Inflammatory macrophage treated with lipopolysaccharide for 1 hour (primary cell): ENCODE data around the gene NFKBIB.

Source experiments
- DNase-seq, 2 donors: peaks; one replicate each; pipeline ENCODE4 v3.0.0-alpha.2; 2020 to 2022

The NFKBIB gene

DNA sequence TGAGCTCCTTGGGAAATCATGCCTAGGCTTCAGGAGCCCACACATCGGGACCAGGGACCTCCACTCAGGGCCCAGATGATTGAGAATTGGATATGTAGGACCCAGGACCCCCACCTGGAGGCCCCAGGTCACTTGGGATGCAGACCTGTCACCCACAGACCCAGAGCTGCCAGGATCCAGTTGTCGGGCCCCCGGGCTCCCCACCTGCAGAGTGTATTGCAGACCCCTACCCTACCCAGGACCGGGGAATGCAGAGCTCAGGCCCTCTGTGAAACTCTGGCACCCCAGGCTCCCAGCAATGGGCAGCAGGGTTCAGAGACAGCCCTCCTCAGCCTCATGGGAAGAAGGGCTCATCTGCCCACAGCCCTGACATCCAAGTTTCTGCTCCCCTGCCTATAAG is 5.9 kb downstream of the NFKBIB start:
- DNase-seq: no peak

DNA sequence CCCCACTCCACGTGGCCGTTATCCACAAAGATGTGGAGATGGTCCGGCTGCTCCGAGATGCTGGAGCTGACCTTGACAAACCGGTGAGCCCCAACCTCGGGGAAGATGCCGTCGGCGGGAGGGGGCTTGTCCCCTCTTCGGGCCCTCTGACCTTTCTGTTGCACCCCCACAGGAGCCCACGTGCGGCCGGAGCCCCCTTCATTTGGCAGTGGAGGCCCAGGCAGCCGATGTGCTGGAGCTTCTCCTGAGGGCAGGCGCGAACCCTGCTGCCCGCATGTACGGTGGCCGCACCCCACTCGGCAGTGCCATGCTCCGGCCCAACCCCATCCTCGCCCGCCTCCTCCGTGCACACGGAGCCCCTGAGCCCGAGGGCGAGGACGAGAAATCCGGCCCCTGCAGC is 7.5 kb downstream of the NFKBIB start:
- no peak for DNase-seq

DNA sequence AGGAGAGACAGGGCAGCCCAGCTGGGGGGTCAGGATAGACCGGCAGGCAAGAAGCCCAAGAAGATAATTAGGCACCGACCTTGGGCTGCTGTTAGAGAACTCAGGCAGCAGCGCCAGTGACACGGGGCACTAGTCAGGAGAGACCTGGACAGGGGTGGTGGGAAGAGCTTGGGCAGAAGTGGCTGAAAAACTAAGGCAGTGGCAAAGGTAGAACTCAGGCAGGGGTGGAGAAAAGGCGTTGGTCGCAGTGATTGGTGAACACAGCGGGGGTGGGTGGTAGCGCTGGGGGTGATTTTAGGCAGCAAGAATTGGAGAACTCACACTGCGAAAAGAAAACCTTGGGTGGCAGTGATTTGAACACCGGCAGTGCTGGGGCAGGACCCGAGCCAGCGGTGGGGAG is 7.9 kb downstream of the NFKBIB start:
- DNase-seq: no peak

DNA sequence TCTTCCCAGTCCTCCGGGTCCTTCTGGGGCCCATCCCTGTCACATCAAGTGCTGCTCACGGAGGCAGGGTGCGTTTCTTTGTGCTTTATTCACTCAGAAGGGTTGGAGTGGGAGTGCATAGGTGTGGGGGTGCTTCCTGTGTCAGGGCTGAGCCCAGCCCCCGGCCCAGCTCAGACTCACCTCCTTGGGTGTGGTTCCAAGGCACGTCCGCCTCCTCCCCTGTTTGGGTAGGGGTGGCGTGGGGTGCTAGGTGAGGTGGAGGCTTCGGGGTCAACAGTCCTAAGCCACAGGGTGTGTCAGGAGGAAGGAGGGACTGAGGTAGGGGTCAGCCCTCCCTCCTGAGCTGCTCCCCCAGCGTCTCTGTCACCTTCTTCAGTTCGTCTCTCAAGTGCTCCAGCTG is 9.1 kb downstream of the NFKBIB start:
- no peak for DNase-seq

DNA sequence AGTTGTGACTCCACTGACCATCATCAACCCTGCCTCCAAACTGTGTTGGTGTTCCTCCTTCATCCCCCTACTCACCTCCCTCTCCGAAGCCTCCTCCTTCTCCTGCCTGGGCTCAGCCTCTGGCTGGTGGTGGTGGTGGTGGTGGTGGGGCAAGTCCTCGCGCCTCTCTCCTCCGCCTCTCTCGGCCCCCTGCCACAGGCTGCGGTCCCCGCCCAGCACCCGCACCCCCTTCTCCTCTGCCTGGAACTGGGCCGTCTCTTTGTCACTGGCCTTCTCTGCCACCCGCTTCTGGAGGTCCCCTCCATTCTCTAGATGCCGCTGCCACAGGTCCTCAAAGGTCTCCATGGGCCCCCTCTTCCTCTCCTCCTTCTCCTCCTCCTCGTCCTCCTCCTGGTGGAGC is 10.7 kb downstream of the NFKBIB start:
- no peak for DNase-seq

DNA sequence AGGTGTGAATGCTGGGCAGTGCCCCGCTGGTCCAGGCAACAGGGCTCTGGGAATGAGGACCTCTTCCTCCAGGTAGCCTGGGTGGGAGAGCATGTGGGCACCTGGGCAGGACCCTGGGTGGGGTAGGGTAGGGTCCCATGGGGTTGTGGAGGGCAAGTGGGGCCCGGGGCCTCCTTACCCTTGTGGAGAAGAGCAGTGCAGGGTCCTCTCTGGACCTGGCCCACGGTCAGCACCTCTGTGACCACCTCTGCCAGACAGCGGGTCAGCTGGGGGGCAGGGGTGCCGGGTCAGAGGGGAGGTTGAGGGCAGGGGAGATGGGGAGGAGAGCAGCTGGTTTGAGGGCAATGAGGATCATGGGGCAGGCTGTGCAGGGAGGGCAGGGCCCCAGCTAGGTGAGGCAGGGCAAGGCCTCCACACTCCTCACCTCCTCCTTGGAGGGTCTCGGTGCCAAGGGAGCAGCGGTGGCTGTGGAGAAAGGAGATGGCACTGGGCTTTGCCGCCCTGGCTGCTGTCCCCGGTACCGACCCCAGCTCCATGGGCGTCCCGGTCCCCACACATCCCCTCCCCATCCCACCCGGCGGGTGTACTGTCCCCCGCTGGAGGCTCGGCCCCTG is 11.7 kb downstream of the NFKBIB start:
- no peak for DNase-seq

DNA sequence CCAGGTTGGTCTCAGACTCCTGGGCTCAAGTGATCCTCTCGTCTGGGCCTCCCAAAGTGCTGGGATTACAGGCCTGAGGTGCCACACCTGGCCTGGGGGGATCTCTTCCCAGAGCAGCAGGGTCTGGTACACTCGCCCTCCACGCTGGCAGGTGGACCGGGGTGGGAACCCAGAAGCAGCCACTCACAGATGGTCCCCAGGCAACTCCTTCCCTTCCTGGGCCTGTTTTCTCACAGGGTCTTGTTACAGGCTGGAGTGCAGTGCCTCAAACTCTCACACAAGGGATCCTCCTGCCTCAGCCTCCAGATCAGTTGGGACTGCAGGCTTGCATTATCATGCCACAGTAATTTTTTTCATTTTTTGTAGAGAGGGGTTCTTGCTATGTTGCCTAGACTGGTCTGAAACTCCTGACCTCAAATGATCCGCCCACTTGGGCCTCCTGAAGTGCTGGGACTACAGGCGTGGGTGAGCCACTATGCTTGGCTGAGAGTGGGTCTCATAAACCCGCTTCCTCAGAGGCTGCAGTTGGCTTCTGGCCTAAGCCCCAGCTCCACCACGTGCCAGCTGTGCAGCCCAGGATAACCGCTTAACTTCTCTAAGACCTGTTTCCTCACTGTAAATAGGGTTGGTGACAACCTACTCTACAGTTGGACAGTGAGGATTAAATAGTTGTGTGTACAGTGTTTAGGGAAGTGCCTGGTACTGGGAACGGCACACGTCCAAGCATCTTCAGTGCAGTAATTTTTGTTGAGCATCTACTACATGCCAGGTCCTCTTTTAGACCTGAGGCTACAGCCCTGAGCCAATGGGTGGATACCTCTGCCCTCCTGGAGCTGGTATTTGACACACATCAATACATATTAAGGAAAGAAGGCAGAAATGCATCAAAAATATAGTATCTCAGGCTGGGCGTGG is 13.1 kb downstream of the NFKBIB start:
- DNase-seq: peak; percentile 63 to 85

DNA sequence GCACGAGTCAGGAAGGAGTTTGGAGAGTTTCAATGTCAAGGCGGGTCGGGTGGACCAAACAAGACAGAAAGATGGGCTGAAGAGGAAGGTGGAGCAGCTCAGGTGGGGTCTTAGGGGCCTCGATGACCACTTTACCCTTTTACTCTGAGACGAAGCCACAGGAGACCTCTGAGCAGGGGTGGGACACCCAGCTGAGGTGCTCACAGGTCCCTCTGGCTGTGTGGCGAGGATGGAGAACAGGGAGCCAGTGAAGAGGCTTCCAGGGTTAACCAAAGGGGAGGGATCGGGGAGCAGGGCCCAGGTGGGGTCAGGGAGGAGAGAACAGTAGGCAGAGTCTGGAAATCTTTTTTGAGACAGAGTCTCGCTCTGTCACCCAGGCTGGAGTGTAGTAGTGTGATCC is 14.2 kb downstream of the NFKBIB start:
- DNase-seq: no peak

DNA sequence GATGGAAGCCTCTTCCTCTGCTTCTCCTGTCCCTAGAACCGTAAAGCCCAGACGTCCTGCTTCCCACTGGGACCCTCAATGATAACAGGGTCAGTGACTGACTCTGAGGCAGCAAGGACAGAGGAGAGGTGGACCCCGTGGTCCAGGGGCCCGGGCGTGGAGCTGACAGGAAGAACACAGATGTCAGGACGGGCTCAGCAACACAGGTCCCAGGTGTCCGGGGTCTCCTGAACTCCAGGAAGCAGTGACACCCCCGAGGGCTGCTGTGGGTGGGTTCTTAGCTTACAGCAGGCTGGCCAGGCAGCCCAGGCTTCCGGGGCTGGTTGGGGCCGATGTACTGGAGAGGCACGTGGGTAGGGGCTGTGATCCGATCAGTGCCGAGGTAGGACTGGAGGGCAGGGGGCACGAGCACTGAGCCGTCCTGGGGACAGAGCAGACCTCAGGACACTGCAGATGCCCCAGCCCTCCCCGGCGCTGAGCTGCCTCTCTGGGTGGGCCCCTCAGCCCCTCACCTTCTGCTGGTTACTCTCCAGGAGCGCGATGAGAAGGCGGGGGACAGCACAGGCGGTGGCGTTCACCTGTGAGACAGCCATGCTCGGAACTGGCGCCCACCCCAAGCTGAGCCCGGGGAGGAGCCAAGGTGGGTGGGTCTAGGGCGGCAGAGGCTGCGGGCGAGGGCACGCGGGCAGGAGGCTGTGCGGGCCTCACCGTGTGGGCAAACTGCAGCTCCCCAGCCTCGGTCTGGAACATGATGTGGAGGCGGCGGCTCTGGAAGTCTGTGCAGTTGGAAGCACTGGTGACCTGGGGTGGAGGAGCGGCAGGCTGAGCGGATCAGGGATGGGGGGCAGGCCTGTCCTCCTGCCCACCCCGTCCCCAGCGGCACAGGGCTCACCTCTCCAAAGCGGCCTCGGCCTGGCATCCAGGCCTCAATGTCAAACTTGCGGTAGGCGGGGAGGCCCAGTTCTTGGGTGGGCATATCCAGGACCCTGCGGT is 15.9 kb downstream of the NFKBIB start:
- no peak for DNase-seq

DNA sequence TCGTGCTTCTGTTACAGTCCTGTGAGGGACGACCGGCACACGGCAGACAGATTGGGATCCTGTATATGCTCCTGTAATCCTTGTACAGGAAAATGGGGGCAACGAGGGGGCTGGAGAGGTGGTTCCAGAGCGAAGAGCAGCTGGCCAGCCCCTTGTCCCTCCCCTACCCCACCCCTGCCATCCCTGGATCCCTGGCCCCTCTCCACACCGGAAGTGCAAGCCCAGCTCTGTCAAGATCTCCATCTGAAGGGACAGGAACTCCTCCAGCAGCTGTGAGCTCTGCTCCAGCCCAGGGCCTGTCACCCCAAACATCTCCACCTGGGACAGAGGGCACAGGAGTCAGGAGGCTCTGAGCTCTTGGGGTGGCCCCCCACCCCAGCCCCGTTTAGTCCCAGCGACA is 17.7 kb downstream of the NFKBIB start:
- no peak for DNase-seq

DNA sequence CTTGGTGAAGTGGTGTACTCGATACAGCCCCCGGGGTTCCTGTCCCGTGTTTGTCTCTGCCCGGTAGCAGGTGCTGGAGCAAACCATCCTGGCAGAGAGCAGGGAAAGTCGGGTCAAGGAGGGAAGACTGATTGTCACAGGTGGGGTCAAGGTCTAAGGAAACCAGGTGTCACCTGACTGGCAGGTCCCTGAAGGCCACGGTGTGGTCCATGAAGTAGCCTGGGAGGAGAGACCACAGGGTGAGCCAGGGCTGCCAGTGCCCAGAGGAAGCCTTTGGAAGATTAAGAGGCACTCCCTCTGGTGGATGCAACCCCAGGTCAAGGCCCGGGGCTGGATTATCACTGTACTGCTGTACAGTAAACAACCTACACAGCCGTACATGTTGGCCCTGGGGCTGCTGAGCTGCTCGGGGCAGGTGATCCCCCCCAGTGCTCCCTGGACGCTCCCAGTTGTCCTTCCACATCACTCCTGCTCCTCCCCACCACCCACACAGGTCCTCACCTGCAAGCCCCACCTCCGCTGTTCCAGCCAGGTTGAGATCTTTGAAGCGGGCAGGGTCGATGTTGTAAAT is 18.2 kb downstream of the NFKBIB start:
- DNase-seq: peak in 1 of 2 donors; percentile 5

DNA sequence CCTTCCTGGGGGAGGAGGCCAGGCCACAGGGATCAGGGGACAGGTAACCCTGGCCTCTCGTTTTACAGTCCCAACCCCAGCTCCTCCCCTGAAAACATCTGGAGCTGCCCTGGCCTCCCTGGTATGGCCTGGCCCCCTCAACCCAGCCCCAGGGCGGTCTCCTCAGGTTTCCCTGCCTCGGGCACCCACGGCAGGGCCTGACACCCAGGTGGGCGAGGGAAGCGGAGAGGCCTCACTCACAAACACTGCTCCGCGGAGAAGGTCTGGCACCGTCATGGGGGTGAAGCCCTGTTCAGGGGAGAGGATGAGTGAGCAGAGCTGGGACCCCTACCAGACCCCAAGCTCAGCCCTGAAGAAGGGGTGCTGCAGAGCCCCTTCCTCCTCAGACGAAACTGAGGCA is 18.8 kb downstream of the NFKBIB start:
- no peak for DNase-seq

DNA sequence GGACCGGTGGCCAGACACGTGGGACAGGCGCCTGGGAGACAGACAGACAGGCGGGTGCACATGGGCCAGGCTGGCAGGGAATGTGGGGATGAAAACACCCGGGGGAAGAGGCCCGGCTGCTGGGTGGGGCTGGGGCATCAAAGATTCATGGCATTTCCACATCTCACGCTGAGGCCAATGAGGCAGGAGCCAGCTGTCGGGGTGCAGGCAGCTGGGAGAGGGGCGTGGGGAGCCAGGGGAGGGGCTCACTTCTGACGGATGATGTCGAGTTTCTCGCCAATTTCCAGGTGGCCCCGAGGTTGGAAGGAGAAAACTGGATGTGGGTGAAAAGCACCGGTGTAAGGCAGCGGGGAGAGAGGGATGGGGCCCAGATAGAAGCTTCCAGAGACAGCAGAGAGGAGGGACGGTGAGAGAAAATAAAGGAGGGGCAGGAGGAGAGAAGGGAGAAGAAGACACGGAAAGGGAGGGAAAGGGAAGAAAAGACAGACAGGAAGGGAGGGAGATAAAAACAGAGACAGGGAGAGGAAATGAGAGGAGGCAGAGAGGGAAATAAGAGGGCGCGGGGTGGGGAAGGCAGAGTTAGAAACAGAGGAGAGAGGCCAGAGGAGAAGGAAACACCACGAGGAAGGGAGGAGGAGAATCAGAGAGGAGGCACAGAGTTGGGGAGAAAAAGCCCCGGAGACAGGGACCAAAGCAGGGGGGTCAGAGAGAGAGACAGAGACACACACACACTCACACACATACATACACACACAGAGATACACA is 20.2 kb downstream of the NFKBIB start:
- no peak for DNase-seq

DNA sequence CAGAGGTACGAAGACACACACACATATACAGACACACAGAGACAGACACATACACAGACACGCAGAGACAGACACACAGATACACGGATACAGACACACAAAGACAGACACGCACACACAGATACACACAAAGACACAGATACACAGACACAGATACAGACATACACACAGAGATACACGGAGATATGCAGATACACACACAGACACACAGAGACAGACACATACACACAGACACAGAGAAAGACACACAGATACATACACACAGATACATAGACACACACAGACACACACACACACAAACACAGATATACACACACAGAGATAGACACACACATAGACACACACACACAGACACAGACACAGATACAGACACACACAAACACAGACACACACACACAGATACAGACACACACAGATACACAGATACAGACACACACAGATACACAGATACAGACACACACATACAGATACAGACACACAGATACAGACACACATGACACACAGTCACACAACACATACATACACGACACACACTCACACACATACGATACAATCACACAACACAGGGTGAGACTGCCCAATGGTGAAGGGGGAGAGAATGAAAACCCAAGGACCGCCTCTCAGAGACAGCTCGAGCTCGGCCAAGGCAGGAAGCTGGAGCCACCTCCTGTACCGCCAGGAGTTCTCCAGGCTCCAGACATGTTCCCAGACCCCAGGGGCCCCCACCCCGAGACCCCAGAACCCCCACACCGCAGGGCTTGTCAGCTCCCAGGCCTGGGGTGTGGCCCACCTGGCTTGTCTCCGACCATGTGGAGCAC is 21.0 kb downstream of the NFKBIB start:
- no peak for DNase-seq

DNA sequence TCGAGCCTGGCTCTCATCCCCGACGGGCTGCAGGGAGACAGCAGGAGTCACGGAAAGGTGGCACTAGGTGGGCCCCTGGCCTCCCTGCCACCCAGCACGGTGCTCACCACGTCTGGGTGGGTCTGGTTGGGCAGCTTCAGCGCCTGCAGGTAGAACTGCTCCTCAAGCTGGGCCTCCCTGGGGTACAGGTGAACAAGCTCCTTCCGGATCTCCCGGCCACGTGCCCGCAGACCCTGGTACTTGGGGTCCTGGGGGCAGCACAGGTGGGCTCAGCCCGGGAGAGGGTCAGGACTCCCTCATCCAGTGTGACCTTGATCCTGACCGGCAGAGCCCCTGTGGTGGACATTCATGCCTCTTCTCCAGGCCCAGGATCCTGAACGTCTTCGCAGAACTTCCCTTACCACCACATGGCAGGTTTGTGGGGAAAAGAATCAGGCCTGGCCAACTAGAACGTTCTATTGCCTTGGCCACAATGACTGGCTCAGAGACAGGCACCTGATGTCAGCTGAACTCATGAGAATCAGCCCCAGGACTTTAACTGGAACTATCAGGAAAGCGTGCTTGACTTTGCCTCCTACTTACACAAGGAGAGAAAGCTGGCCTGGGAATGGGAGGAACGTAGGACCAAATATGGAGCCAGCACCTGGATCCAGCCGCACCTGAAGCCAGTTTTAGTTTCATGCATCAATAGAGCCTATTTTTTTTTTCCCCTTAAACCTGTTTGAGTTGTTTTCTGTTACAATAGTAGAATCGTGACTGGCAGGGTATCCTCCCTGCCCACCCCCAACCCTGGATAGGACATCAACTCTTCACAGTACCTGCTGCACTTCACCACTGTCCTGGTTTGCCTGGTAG is 21.9 kb downstream of the NFKBIB start:
- DNase-seq: no peak

DNA sequence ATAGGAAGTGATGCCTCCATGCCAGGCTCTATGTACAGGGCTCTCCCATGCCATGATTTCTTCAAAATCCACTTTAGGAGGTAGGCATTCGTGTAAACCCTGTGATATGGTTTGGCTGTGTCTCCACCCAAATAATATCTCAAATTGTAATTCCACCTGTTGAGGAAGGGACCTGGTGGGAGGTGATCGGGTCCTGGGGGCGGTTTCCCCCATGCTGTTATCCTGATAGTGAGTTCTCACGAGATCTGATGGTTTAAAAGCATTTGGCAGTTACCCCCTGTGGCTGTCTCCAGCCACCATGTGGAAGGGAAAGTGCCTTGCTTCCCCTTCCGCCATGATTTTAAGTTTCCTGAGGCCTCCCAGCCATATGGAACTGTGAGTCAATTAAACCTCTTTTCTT is 22.7 kb downstream of the NFKBIB start:
- DNase-seq: no peak

DNA sequence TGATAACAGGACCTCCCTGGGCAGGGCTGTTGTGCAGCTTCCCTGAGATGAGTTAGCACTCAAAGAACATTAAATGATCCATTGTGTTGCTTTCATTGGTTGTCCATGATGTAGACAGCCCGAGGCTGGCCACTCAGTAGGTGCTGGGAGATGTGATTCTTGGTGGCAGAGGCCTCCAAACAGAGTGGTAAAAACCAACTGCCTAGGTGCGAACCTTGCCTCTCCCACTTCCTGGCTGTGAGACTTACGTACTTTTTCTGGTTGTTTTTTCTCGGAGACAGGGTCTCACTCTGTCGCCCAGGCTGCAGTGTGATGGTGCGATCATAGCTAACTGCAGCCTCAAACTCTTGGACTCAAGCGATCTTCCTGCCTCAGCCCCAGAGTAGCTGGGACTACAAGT is 24.6 kb downstream of the NFKBIB start:
- no peak for DNase-seq

DNA sequence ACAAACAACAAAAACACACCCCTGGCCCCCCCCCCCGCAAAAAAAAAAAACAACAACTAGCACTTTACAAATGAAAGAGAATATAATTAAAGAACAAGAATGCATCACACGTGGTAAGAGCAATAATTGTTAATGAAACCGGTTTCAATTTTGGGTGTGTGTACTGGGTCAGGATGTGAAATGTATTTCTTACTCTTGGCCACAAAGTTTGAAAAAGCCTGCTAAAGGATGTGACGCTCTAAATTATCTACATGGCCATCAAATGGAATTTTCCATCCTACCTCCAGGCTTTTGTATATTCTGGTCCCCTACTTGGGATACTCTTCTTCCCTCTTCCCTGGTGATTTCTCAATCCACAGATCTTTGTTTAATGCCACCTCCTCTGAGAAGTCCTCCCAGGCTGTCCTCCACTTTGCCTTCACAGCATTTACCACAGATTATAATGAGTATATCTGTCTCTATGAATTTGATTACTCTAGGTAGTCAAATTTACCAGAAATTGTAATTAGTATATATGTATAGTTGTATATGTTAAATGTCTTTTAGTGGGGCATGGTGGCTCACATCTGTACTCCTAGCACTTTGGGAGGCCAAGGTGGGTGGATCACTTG is 28.7 kb downstream of the NFKBIB start:
- no peak for DNase-seq

DNA sequence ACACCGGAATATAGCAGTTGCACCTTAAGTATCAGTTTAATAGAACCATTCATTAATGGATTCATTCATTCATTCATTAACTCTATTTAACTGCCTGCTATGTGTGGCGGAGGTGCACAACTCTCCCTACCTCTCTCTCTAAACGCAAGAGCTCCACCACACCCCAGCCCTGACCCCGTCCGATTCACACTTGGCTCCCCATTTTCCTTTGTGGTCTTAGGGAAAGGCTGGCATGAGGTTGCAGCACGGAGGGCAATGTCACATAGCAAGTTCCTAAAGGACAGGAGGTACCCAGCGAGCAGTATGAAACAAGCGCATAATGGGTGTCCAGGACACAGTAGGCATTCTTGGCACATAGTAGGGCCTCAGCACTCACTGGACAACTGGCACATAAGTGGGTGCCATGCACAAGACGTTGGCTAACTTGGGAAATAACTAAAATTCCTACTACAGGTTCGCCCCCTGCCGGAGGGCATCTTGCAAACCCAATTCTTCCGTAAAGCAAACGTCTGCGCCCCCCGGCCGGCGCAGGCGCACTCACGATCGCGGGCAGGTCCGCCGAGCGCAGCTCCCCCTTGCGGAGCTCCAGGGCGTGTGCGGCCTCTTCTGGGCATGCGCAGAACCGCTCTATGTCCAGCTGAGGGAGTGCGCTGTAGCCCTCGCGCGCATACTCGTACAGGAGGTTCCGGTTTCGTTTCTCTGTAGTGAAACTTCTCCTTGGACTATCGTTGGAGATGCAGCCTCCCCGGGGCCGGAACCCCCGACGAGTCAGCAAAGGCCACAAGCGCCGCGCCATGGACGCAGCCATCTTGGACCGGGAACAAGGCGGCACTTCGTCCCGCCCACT is 30.4 kb downstream of the NFKBIB start, which contains the start of gene SARS2:
Gene SARS2, minus strand, starts transcription at position 835 of the 847 bp plus-strand sequence. Its CDS starts 27 bp downstream, at position 808.
- peak; percentile 88 to 94 for DNase-seq
